Measurements from ENCODE around the gene SIAE.
A peak's percentile ranks its signal among the peaks of the same experiment; 100 is the strongest.

SIAE gene

GRCh38 chr11:124673333-124674167 lies at the start of gene SIAE, which contains the start of gene SPA17:
TSS of gene SIAE (minus strand) at chr11:124673739. CDS start at chr11:124673708, 31 bp downstream.
TSS of gene SPA17 (plus strand) at chr11:124673904. CDS start at chr11:124675265, 1,361 bp downstream.
- peak; percentile 86 for DNase-seq (ENCODE audit: low spot score)

- no peak for DNase-seq (ENCODE audit: low spot score)
Measured at GRCh38 chr11:124722176-124722575, 48.6 kb upstream of the SIAE start.

GRCh38 chr11:124719534-124719933 lies 46.0 kb upstream of the SIAE start:
- DNase-seq (ENCODE audit: low spot score), result no peak

GRCh38 chr11:124718801-124719200 lies 45.3 kb upstream of the SIAE start:
- DNase-seq (ENCODE audit: low spot score), result no peak

- DNase-seq (ENCODE audit: low spot score), result no peak
Measured at GRCh38 chr11:124717786-124718651, 44.5 kb upstream of the SIAE start.

GRCh38 chr11:124717421-124717785 lies 43.9 kb upstream of the SIAE start:
- no peak for DNase-seq (ENCODE audit: low spot score)

GRCh38 chr11:124716591-124716990 lies 43.1 kb upstream of the SIAE start:
- DNase-seq (ENCODE audit: low spot score), result no peak

- no peak for DNase-seq (ENCODE audit: low spot score)
Measured at GRCh38 chr11:124712392-124712791, 38.9 kb upstream of the SIAE start.

GRCh38 chr11:124707829-124708228 lies 34.3 kb upstream of the SIAE start:
- no peak for DNase-seq (ENCODE audit: low spot score)

GRCh38 chr11:124700028-124700427 lies 26.5 kb upstream of the SIAE start:
- no peak for DNase-seq (ENCODE audit: low spot score)

GRCh38 chr11:124699547-124699946 lies 26.0 kb upstream of the SIAE start:
- no peak for DNase-seq (ENCODE audit: low spot score)

GRCh38 chr11:124693142-124693541 lies 19.6 kb upstream of the SIAE start:
- no peak for DNase-seq (ENCODE audit: low spot score)

GRCh38 chr11:124682443-124682842 lies 8.9 kb upstream of the SIAE start:
- DNase-seq (ENCODE audit: low spot score), result no peak

- no peak for DNase-seq (ENCODE audit: low spot score)
Measured at GRCh38 chr11:124681421-124681820, 7.9 kb upstream of the SIAE start.

- DNase-seq (ENCODE audit: low spot score), result no peak
Measured at GRCh38 chr11:124678416-124678815, 4.9 kb upstream of the SIAE start.

GRCh38 chr11:124676386-124676785 lies 2.8 kb upstream of the SIAE start:
- DNase-seq (ENCODE audit: low spot score), result no peak

- no peak for DNase-seq (ENCODE audit: low spot score)
Measured at GRCh38 chr11:124674571-124674970, 1.0 kb upstream of the SIAE start.

GRCh38 chr11:124674168-124674517 lies 604 bp upstream of the SIAE start:
- DNase-seq (ENCODE audit: low spot score), result no peak

GRCh38 chr11:124672536-124673215 lies 863 bp downstream of the SIAE start:
- DNase-seq (ENCODE audit: low spot score), result no peak

GRCh38 chr11:124670732-124671131 lies 2.8 kb downstream of the SIAE start:
- DNase-seq (ENCODE audit: low spot score), result peak; percentile 55

GRCh38 chr11:124669193-124669592 lies 4.3 kb downstream of the SIAE start:
- no peak for DNase-seq (ENCODE audit: low spot score)

- DNase-seq (ENCODE audit: low spot score), result no peak
Measured at GRCh38 chr11:124667601-124668000, 5.9 kb downstream of the SIAE start.

All from putamen (tissue), 1 donor.